K562 (cell line): ENCODE results near the gene TBXA2R.

Source experiments
- L3MBTL2 ChIP-seq: fragments of 450-650 bp; IDR thresholded peaks from 2 replicates; pipeline ENCODE4 v1.6.1; 2016; ENCODE audit warnings: mild to moderate bottlenecking, moderate library complexity
- SIN3A ChIP-seq, 2 experiments: fragments of 150-350 bp in 1 of 2; IDR thresholded peaks; 2 replicates each; pipeline ENCODE4 v1.6.1; 2011 to 2016; ENCODE audit warnings: borderline replicate concordance in 2 of 2, low read depth in 2 of 2, low read length in 2 of 2, mild to moderate bottlenecking in 2 of 2, moderate library complexity in 2 of 2; ENCODE audit not compliant: control insufficient read depth in 1 of 2
- TF ChIP-seq, protein P1 (sequence below), 3 experiments: IDR thresholded peaks in 2 of 3; conservative IDR thresholded peaks in 1 of 3; 2 replicates each; pipeline ENCODE4 v1.5.1; 2011 to 2012; ENCODE audit warnings: low read length in 3 of 3, mild to moderate bottlenecking in 3 of 3, control low read depth in 2 of 3, improper control_type of control experiment in 1 of 3, inconsistent platforms in 1 of 3, low read depth in 1 of 3, mixed read lengths in 1 of 3, moderate library complexity in 1 of 3; ENCODE audit not compliant: insufficient read depth in 2 of 3

- TF ChIP-seq L3MBTL2 (no peak), SIN3A (IDR thresholded peaks at IDR 0.05; ENCODE audit: borderline replicate concordance in 2 of 2, control insufficient read depth in 1 of 2, low read depth in 2 of 2, low read length in 2 of 2) (no peak)
- TF ChIP-seq, protein P1, sequence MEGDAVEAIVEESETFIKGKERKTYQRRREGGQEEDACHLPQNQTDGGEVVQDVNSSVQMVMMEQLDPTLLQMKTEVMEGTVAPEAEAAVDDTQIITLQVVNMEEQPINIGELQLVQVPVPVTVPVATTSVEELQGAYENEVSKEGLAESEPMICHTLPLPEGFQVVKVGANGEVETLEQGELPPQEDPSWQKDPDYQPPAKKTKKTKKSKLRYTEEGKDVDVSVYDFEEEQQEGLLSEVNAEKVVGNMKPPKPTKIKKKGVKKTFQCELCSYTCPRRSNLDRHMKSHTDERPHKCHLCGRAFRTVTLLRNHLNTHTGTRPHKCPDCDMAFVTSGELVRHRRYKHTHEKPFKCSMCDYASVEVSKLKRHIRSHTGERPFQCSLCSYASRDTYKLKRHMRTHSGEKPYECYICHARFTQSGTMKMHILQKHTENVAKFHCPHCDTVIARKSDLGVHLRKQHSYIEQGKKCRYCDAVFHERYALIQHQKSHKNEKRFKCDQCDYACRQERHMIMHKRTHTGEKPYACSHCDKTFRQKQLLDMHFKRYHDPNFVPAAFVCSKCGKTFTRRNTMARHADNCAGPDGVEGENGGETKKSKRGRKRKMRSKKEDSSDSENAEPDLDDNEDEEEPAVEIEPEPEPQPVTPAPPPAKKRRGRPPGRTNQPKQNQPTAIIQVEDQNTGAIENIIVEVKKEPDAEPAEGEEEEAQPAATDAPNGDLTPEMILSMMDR (IDR thresholded peaks at IDR 0.05 in 2 of 3, conservative IDR thresholded peaks at IDR 0.05 in 1 of 3; ENCODE audit: insufficient read depth in 2 of 3, low read depth in 1 of 3, low read length in 3 of 3): no peak
Observed at GRCh38 chr19:3603121-3603811, 3.4 kb downstream of the TBXA2R start.
